Spleen (tissue), 11 donors: ENCODE data around the gene GOLT1A. TPM values are rescaled to one million over a fixed set of nuclear protein-coding genes. Genes with fewer than 3 reads are reported as not detected.

ENCODE experiments used
- DNase-seq: peaks from one replicate; pipeline ENCODE4 v3.0.0-alpha.2; 2020
- H3K27ac ChIP-seq, 8 donors: fragments of 200-600 bp; sonication (generic) in 7 of 8; 1 replicate in 4 of 8; 2 replicates in 4 of 8; pipeline versions ENCODE4 v1.5.0 to v1.8.0; 2016 to 2021; ENCODE audit warnings: inconsistent platforms in 4 of 8, mild to moderate bottlenecking in 4 of 8, moderate library complexity in 1 of 8
- H3K27me3 ChIP-seq, 7 donors: fragments of 200-600 bp; sonication (generic) in 6 of 7; replicated peaks in 1 of 7; 1 replicate in 4 of 7; 2 replicates in 3 of 7; pipeline versions ENCODE4 v1.5.0 to v1.8.0; 2016 to 2021; ENCODE audit warnings: inconsistent platforms in 3 of 7, mild to moderate bottlenecking in 1 of 7
- H3K36me3 ChIP-seq, 6 donors: fragments of 200-600 bp; sonication (generic) in 5 of 6; 1 replicate in 4 of 6; 2 replicates in 2 of 6; pipeline versions ENCODE4 v1.5.0 to v1.8.0; 2016 to 2021; ENCODE audit warnings: inconsistent platforms in 2 of 6
- H3K4me1 ChIP-seq, 6 donors: fragments of 200-600 bp; sonication (generic) in 5 of 6; 1 replicate in 3 of 6; 2 replicates in 3 of 6; pipeline versions ENCODE4 v1.5.0 to v1.8.0; 2016 to 2021; ENCODE audit warnings: inconsistent platforms in 3 of 6
- H3K4me3 ChIP-seq, 8 donors: fragments of 200-600 bp; sonication (generic) in 7 of 8; 1 replicate in 4 of 8; 2 replicates in 4 of 8; pipeline versions ENCODE4 v1.5.0 to v1.8.0; 2016 to 2021; ENCODE audit warnings: inconsistent platforms in 4 of 8, mild to moderate bottlenecking in 4 of 8, moderate library complexity in 2 of 8
- H3K9me3 ChIP-seq, 8 donors: fragments of 200-600 bp; sonication (generic) in 7 of 8; 1 replicate in 4 of 8; 2 replicates in 4 of 8; pipeline versions ENCODE4 v1.5.0 to v1.8.0; 2016 to 2021; ENCODE audit warnings: inconsistent platforms in 4 of 8
- CTCF ChIP-seq, 11 experiments: fragments of 200-600 bp in 7 of 11; fragments of 450-650 bp in 4 of 11; sonication (generic) in 4 of 11; IDR thresholded peaks in 8 of 11; conservative IDR thresholded peaks in 3 of 11; 1 replicate in 7 of 11; 2 replicates in 4 of 11; pipeline versions ENCODE4 v1.4.0 to v1.8.0; 2016 to 2021; ENCODE audit warnings: antibody characterized with exemption in 11 of 11, inconsistent platforms in 4 of 11, mild to moderate bottlenecking in 1 of 11
- POLR2A ChIP-seq, 3 donors: fragments of 450-650 bp; IDR thresholded peaks; one replicate each; pipeline ENCODE4 v1.5.1; 2017; ENCODE audit warnings: antibody characterized with exemption in 3 of 3, mild to moderate bottlenecking in 1 of 3
- POLR2AphosphoS5 ChIP-seq, 3 donors: sonication (generic); formaldehyde crosslinking; IDR thresholded peaks; one replicate each; pipeline ENCODE4 v1.5.1; 2017; ENCODE audit warnings: antibody characterized with exemption in 3 of 3
- WGBS, 5 donors: extraction: QIAGEN DNeasy Blood & Tissue Kit in 3 of 5; methylation state at CpG; one replicate each; pipeline versions ENCODE4 v1.1.5 to v1.1.7; 2013 to 2018; 5-methylcytosine and 5-hydroxymethylcytosine counted together
- intact Hi-C: fragments of 100-400 bp; cut with DNase I; formaldehyde crosslinking; loops from one replicate; pipeline ENCODE4 v1.15.0; 2023; ENCODE audit warnings: low total_unique reads
- polyA plus RNA-seq, 3 donors: library from polyadenylated mRNA; stranded (reverse); fragments of 200-250 nt; gene quantifications; one replicate each; pipeline ENCODE4 v1.2.1, GENCODE V29; 2013
- total RNA-seq, 7 donors: library from RNA; depleted of rRNA in 3 of 7; stranded (reverse); fragments of >200 nt in 3 of 7; fragmentation: NEBNext Ultra II Directional in 4 of 7; extraction: Animal tissue kit (Norgen Biotek cat#: 25700) in 4 of 7; gene quantifications; one replicate each; pipeline versions ENCODE4 v1.1.0 to v1.2.1, GENCODE V29; 2016 to 2021
- donor health status: healthy with polysubstance abuse.
- donor health status: DM: no; HTN: no; CAD: no; lungs with moderate emphysema.
- donor health status: DM: no; HTN: no; CAD: no.
- donor health status: Bipolar disorder and iron deficiency.
- donor health status: healthy.
- donor health status: DM: no; HTN: no; CAD: no.
- donor health status: DM: yes; HTN: yes; CAD: no.

Gene GOLT1A
- total and polyA plus RNA-seq, 10 donors, result 0.13 to 0.24 TPM; not detected in 8

GRCh38 chr1:204224655-204225054 lies 10.9 kb upstream of the GOLT1A start:
- TF ChIP-seq CTCF (IDR thresholded peaks at IDR 0.05 in 8 of 11, conservative IDR thresholded peaks at IDR 0.05 in 3 of 11) (no peak), POLR2AphosphoS5 (IDR thresholded peaks at IDR 0.05) (no peak), POLR2A (IDR thresholded peaks at IDR 0.05) (no peak)
- Histone ChIP-seq H3K27ac (no peak overlapping the region), H3K27me3 (no peaks in the 10 kb centered on the region), H3K4me3 (no peak overlapping the region), H3K9me3 (no peaks in the 10 kb centered on the region), H3K4me1 (peaks cover 0 to 15% (median 7%) of the 10 kb centered on the region in 6 donors), H3K36me3 (peaks cover 0 to 6% (median 0%) of the 10 kb centered on the region in 6 donors)
- DNase-seq, result no peak
- WGBS, 5 donors, result 82 to 93% (median 84%) methylated on average over 8 of the region's 8 CpGs
- intact Hi-C loops, result no loop called here

GRCh38 chr1:204223129-204223860 lies 9.5 kb upstream of the GOLT1A start:
- Histone ChIP-seq H3K36me3 (peaks cover 0 to 5% (median 0%) of the 10 kb centered on the region in 6 donors), H3K27ac (no peak overlapping the region), H3K9me3 (no peaks in the 10 kb centered on the region), H3K27me3 (no peaks in the 10 kb centered on the region), H3K4me3 (no peak overlapping the region), H3K4me1 (peaks cover 0 to 15% (median 7%) of the 10 kb centered on the region in 6 donors)
- WGBS, 5 donors, result 84 to 90% (median 88%) methylated on average over 15 to 17 of the region's 17 CpGs
- TF ChIP-seq POLR2A (IDR thresholded peaks at IDR 0.05) (no peak), POLR2AphosphoS5 (IDR thresholded peaks at IDR 0.05) (no peak), CTCF (IDR thresholded peaks at IDR 0.05 in 8 of 11, conservative IDR thresholded peaks at IDR 0.05 in 3 of 11) (no peak)
- intact Hi-C loops, result no loop called here
- DNase-seq, result no peak

- Histone ChIP-seq H3K9me3 (no peaks in the 10 kb centered on the region), H3K4me3 (no peak overlapping the region), H3K27ac (no peak overlapping the region), H3K36me3 (no peaks in the 10 kb centered on the region), H3K4me1 (peaks cover 0 to 15% (median 7%) of the 10 kb centered on the region in 6 donors), H3K27me3 (no peaks in the 10 kb centered on the region)
- no peak for TF ChIP-seq POLR2A (IDR thresholded peaks at IDR 0.05)
- TF ChIP-seq CTCF (IDR thresholded peaks at IDR 0.05 in 8 of 11, conservative IDR thresholded peaks at IDR 0.05 in 3 of 11), result no peak
- TF ChIP-seq POLR2AphosphoS5 (IDR thresholded peaks at IDR 0.05), result no peak
- intact Hi-C loops, result no loop called here
- no peak for DNase-seq
- 71 to 85% (median 82%) methylated on average over 3 of the region's 3 CpGs for WGBS, 5 donors
Measured at GRCh38 chr1:204222764-204223055, 8.9 kb upstream of the GOLT1A start.

- intact Hi-C loops, result no loop called here
- Histone ChIP-seq H3K27ac (no peak overlapping the region), H3K4me1 (peaks cover 0 to 15% (median 7%) of the 10 kb centered on the region in 6 donors), H3K27me3 (no peaks in the 10 kb centered on the region), H3K4me3 (no peak overlapping the region), H3K9me3 (no peaks in the 10 kb centered on the region), H3K36me3 (no peaks in the 10 kb centered on the region)
- no peak for TF ChIP-seq POLR2AphosphoS5 (IDR thresholded peaks at IDR 0.05)
- no peak for TF ChIP-seq POLR2A (IDR thresholded peaks at IDR 0.05)
- WGBS, 5 donors, result 81 to 88% (median 85%) methylated on average over 6 to 8 of the region's 8 CpGs
- DNase-seq, result no peak
Measured at GRCh38 chr1:204222006-204222763, 8.4 kb upstream of the GOLT1A start.
